Skin epidermis (tissue), 12 donors: ENCODE measurements around the gene EXOC3.

Experiments used
- H3K27ac ChIP-seq, 21 experiments: fragments of 200-600 bp; sonication (generic) in 11 of 21; one replicate each; pipeline ENCODE4 v1.5.0; 2020; ENCODE audit warnings: mild to moderate bottlenecking in 3 of 21, inconsistent platforms in 2 of 21, moderate library complexity in 2 of 21
- H3K4me3 ChIP-seq, 7 experiments: fragments of 200-600 bp; sonication (generic) in 2 of 7; one replicate each; pipeline ENCODE4 v1.5.0; 2020; ENCODE audit warnings: inconsistent platforms in 2 of 7, mild to moderate bottlenecking in 2 of 7, moderate library complexity in 1 of 7

The EXOC3 gene

DNA sequence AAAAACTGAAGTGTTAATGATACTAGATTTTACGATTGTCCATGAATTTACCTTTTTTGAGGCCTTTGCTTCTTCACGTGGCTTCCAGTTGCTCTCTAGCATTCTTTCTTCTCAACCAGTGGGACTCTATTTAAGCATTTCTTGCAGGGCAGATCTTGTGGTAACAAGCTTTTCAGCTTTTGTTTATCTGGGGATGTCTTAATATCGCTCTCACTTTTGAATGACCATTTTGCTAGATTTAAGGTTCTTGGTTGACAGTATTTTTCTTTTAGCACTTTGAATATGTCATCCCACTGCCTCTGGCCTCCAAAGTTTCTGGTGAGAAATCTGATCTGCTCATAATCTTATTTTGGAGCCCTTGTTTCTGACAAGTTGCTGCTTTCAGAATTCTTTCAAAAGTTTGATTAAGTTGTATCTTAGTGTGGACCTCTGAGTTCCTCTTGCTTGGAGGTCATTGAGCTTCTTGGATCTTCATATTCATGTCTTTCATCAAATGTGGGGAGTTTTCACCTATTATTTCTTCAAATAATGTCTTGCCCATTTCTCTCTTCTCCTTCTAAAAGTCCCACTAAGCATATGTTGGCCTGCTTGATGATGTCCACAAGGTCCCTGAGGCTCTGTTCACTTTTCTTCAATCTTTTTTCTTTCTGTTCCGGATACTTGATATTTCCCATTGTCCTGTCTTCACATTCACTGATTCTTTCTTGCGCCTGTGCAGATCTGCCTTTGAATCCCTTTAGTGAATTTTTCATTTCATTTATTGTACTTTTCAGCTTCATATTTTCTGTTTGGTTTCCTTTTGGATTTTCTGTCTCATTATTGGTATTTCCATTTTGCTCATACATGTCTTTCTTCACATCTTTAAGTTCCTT, 8.8 kb downstream of the EXOC3 start:
- Histone ChIP-seq H3K4me3 (no peak overlapping the region), H3K27ac (no peak overlapping the region)

DNA sequence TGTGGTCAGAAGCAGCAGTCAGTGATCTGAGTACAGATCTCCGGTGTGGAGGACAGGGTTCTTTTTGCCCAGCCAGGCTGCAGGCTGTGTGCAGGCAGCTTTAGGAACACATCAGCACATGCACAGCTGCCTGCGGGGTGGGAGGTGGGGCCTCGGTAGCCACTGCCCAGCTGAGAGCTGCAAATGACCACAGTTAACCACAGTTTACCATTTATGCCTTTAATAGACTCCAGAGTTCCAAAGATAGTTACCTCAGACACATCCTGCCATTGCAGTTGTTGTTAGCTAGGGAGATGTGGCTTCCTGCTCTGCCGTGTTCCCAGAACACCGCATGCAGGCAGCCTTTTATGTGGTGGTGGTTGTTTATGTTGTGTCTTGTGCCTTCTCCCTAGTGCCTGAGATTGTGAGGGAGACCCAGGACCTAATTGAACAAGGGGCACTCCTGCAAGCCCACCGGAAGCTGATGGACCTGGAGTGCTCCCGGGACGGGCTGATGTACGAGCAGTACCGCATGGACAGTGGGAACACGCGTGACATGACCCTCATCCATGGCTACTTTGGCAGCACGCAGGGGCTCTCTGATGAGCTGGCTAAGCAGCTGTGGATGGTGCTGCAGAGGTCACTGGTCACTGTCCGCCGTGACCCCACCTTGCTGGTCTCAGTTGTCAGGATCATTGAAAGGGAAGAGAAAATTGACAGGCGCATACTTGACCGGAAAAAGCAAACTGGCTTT, 10.2 kb downstream of the EXOC3 start:
- no peak overlapping the region for H3K4me3 ChIP-seq
- H3K27ac ChIP-seq = peak overlapping the region in 9 of 21 experiments; percentile 9 to 68 (median 46)

DNA sequence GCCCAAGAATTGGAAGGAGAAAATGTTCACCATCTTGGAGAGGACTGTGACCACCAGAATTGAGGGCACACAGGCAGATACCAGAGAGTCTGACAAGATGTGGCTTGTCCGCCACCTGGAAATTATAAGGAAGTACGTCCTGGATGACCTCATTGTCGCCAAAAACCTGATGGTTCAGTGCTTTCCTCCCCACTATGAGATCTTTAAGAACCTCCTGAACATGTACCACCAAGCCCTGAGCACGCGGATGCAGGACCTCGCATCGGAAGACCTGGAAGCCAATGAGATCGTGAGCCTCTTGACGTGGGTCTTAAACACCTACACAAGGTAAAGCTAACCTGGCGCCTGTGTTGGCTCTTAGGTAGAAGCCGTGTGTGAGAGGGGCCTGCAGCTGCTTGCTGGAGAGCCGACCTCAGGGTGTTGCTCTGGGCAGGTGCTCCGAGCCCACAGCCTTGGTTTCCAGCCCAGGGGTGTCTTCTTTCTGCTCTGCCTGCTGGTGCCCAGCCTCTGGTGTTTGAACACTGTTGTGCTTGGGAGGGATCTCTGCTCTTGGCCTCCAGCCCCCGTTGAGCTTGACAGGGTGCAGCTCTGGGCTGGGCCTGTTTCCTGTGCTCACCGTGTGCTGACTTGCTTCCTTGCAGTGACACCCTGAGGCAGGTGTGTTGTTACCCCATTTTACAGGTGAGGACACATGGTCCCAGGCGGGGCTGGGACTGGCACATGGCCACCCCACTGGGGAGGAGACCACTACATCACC, 10.9 kb downstream of the EXOC3 start:
- H3K27ac ChIP-seq = peak overlapping the region in 15 of 21 experiments; percentile 9 to 68 (median 46)

DNA sequence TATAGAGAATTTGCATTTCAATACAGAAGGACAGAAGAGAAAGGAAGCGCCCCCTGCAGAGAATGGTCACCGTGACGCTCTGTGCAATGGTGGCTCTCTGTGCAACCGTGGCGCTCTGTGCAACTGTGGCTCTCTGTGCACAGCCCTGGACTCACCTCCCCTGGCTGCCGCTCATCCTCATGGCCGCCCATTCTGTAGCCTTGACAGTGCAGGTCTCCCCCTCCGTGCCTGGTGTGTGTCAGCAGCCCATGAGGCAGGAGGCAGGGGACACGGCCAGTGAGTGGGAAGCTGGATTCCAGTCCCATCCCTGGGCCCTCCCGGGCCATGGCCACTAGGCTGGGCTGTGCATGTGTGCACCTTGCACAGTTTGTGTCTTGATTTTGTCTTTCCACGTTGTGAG, 12.0 kb downstream of the EXOC3 start:
- H3K4me3 ChIP-seq = no peak overlapping the region
- H3K27ac ChIP-seq = no peak overlapping the region

More for the DNA sequence above, 10.9 kb downstream of the EXOC3 start:
- H3K4me3 ChIP-seq = no peak overlapping the region

DNA sequence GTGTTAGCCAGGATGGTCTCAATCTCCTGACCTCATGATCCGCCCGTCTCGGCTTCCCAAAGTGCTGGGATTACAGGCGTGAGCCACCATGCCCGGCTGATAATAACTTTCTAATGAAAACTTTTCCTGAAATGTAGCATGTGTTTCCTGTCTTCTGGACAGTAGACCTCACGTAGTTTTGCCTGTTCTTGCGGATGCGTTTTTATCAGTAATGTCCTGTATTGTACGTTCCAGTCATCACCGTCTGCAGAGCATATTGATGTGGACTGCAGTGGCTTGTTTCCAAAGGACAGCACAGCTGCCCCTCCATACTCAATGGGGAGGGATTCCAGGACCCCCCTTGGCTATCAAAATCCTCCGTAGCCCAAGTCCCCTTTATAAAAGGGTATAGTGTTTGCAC, 12.8 kb downstream of the EXOC3 start:
- Histone ChIP-seq H3K27ac (no peak overlapping the region), H3K4me3 (no peak overlapping the region)

DNA sequence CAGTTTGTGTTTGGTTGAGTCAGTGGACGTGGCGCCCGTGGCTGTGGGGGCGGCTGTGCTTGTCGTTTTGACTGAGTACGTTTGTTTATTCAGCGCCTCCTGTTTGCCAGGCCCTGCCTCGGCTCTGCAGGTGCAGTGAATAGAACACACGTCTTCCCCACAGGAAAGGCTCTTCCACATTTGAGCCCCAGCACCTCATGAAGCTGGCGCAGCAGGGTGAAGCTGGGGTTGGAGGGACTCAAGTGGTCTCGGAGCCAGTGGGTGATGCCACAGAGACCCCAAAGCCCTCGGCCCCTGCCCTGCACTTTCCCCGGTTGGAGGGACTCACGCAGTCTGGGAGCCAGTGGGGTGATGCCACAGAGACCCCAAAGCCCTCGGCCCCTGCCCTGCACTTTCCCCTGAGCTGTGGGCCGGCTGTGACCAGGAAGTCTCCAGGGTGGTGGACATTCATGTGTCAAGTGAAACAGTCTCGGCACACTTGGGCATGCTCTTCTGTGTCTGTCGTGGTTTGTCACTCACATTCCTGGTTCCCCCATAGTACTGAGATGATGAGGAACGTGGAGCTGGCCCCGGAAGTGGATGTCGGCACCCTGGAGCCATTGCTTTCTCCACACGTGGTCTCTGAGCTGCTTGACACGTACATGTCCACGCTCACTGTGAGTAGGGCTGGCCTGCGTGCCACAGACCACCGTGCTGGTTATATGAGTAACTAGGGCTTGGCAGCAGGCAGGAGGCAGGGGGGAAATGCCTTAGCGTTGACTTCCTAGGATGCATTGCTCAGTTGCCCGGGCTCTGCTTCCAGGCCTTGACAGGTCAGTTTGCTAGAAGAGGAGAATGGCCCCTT, 13.6 kb downstream of the EXOC3 start:
- Histone ChIP-seq H3K4me3 (no peak overlapping the region), H3K27ac (no peak overlapping the region)

DNA sequence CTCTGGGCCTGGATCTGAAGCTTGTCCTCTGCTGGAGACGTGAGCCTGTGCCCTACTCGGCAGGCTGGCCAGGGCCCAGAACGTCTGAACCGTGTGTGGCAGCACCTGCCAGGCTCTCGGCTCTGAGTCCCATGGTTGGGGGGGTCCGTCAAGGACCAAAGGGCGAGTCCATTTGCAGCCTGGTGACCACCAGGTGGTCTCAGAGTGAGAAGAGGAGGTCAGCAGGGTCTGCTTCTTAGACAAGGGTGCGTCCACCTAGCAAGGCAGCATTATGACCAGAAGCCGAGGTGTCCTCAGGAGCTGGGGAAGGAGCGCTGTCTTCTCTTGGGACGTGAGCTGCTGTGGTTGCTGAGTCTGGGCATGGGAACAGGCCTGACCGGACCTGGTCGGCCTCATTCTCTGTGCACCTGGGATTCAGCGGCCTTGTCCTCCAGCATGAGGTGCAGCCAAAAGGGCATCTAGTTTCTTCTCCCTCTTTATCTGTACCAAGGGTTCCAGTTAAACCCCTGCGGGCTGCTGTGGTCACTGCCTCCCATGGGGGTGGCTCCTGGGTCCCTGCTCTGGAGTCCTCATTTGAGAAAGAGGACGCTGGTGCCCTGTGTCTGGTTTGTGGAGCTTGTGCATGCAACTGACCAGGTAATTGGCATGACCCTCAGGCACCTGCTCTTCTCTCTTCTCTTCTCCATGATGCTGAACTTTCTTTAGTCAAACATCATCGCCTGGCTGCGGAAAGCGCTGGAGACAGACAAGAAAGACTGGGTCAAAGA, 14.4 kb downstream of the EXOC3 start:
- Histone ChIP-seq H3K27ac (peak overlapping the region in 1 of 21 experiments; percentile 59), H3K4me3 (no peak overlapping the region)

DNA sequence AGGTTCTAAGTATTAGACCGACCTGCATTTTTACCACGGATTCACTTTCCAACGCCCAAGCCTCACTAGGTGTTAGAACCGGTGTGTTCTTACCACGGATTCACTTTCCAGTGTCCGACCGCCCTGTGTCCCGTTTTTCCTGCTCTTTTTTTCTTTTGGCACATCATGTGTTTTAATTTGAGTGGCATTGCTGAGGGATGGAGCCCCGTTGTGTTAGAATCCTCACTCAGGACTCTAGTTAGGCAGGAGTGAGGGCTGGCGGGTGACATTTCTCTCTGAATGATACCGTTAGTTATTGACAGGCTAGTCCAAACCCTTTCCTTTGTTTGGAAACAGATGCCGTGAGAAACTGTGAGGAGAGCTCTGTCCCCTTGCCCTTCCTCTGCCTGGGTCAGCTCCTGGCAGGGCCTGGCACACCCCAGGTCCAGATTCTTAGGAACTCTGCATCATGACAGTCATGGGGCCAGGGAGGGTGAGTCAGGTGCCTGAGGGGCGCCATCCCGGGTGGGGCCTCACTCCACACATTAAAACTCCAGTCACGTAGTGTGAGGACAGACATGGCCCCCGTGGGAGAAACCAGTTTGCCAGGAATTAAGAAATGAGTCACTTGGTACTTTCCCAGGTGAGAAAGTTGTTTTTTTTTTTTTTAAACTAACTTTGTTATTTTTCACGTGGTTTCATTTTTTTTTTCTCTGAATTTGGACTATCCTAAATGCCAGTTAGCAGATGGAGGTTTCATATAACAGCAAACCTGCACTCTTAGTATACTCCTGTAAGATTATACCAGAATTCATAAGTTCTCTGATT, 15.8 kb downstream of the EXOC3 start:
- peak overlapping the region in 15 of 21 experiments; percentile 1 to 80 (median 57) for H3K27ac ChIP-seq
- H3K4me3 ChIP-seq = no peak overlapping the region

DNA sequence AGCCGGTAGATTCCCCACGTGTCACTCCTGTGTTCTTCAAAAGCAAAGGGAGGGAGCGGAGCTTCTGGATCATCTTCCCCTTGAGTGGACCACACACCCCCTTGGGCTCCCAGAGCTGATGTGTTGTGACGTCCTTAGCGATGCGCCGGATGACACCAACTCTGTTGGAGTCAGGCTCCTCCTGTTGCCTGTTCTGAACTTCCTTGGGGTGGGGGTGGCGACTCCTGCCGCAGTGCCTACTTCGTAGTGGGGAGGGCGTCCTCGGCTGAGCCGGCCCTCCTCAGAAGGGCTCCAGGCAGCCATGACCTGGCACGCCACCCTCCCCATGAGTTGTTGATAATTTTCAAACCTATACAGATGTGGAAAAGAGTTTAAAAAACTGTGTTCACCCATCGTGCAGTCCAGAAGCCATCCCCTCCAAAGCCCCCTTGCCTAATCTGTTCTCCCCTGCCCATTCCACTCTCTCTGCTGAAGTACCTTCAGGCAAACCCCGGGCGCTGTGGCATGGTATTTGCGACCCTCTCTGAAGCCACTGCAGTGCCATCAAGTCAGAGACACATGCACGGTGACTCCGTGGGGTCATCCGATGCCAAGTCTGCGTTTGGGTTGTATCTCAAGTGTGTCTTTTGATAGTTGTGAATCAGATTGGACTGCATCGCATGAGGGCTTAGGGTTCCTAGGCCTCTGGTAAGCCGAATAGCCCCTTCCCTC, 16.7 kb downstream of the EXOC3 start:
- peak overlapping the region in 10 of 21 experiments; percentile 1 to 76 (median 44) for H3K27ac ChIP-seq

DNA sequence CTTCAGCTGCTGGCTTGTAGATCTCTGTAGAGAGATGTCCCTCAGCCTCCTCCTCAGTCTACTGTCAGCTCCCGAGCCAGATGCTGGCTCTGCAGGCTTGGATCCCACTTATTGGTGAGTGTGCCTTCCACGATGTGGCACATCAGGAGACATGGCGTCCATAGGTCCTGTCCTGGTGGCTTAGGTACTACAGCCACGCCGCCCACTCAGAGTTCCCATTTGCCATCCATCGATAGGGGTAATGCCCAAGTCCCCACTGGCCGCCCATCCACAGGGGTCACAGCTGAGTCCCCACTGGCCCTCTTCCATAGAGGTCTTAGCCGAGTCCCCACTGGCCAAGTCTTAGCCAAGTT, 17.3 kb downstream of the EXOC3 start:
- peak overlapping the region in 2 of 21 experiments; percentile 74 to 76 for H3K27ac ChIP-seq
- H3K4me3 ChIP-seq = no peak overlapping the region

More for the DNA sequence above, 16.7 kb downstream of the EXOC3 start:
- no peak overlapping the region for H3K4me3 ChIP-seq

DNA sequence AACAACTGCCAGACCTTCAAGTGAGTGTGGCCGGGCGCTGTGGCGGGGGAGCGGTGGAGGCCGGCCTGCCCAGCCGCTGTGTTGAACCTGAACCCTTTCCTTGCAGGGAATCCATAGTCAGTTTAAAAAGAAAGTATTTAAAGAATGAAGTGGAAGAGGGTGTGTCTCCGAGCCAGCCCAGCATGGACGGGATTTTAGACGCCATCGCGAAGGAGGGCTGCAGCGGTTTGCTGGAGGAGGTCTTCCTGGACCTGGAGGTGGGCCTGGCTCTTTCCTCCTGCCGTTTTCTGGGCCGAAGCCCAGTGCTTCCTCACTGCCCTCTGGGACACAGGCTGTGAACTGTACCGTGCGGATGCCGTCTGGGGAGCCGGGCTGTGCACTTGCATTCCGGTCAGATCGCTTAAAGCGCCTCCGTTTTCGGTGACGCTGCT, 19.1 kb downstream of the EXOC3 start:
- no peak overlapping the region for H3K27ac ChIP-seq
- H3K4me3 ChIP-seq = no peak overlapping the region

DNA sequence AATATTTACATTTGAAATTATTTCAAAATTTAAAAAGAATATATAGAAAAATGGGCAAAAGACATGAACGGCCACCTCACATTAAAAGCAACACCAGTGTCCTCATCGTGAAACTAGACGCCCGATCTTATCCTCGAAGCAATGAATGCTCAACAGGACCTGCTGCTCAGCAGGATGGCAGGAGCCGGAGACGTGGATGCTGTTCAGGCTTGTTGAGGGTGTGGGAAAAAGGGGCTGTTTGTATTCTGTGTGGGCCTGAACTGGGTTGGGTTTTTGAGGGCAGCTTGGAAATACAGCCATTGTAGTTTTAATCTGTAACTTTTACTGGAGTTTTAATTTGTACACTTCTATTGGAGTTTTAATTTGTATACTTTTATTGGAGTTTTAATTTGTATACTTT, 20.3 kb downstream of the EXOC3 start:
- Histone ChIP-seq H3K4me3 (no peak overlapping the region), H3K27ac (peak overlapping the region in 1 of 21 experiments; percentile 3)

DNA sequence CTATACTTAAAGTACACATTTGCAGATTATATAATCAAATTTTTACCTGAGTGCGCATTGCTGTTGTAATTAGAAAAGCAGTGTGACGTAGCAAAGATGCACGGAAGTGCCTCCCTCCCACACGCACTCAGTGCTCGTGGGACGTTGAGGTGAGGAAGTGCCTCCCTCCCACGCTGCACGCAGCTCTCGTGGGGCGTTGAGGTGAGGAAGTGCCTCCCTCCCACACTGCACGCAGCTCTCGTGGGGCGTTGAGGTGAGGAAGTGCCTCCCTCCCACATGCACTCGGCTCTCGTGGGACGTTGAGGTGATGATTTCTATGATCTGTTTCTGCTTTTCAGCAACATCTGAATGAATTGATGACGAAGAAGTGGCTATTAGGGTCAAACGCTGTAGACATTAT, 21.0 kb downstream of the EXOC3 start:
- H3K27ac ChIP-seq = no peak overlapping the region

DNA sequence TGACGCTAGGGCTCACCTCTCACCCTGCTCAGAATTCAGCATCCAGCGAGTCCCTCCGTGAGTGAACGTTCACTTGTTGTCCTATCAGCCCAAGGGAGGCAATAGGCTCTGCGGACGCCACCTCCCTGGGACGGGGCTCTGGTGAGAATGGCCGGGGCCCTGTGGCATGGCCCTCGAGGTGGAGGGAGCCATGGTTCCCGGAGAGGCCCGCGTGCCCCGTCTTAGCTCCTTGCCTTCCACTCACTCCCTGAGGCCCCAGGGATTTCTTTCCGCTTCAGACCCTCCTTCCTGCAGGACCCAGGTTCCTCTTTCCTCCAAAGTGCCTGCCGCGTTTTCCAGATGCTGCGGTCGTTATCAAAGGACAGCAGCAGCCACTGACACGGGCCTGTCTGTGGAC, 21.5 kb downstream of the EXOC3 start:
- peak overlapping the region in 8 of 21 experiments; percentile 29 to 75 (median 66) for H3K27ac ChIP-seq
- H3K4me3 ChIP-seq = peak overlapping the region in 4 of 7 experiments; percentile 4 to 34 (median 14)

More for the DNA sequence above, 21.0 kb downstream of the EXOC3 start:
- H3K4me3 ChIP-seq = no peak overlapping the region

DNA sequence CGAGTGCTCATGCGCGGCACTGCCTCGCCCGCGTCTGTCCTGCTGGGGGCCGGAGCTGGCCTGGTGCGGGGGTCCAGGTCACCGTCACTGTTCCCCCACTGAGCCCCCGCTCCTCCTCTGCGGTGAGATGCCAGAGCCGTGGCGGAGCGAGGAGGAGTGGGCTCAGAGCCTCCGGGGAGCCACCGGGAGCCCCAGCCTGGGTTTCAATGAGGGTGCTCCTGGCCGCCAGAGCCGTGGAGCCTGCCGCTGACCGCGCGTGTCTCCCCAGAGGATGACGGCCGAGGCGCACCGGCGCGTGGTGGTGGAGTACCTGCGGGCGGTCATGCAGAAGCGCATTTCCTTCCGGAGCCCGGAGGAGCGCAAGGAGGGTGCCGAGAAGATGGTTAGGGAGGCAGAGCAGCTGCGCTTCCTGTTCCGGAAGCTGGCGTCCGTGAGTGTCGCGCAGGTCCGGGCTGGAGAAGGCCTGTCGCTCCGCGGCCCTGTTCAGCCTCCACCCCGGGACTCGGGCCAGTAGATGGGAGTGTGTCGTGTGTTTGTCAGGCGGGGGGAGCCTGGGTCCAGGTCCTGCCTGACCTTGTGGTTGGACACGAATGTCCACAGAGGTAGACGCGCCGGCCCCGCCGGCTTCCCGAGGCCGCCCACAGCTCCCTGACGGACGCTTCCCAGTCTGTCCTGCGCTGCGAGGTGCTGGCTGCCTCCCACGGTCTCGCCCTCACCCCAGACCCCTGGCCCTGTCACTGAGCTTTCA, 22.0 kb downstream of the EXOC3 start:
- peak overlapping the region in 11 of 21 experiments; percentile 24 to 76 (median 67) for H3K27ac ChIP-seq

More for the DNA sequence above, 22.0 kb downstream of the EXOC3 start:
- peak overlapping the region in 4 of 7 experiments; percentile 4 to 34 (median 14) for H3K4me3 ChIP-seq
